HUES6 (cell line): Measurements from ENCODE around the gene MXRA8.
A peak's percentile ranks its signal among the peaks of the same experiment; 100 is the strongest.
"Not testable (repeated sequence)": the region's sequence is repeated elsewhere in the genome, so short reads cannot be mapped to it uniquely, and the experiment has no call there.

Experiments
- H3K27ac ChIP-seq: 2 replicates; pipeline ENCODE4 v1.7.0; 2013; ENCODE audit warnings: low read depth, mild to moderate bottlenecking, low read length, inconsistent platforms
- H3K27me3 ChIP-seq: 2 replicates; pipeline ENCODE4 v1.6.1; 2013; ENCODE audit warnings: low read length; ENCODE audit not compliant: control insufficient read depth, insufficient read depth
- H3K36me3 ChIP-seq: 2 replicates; pipeline ENCODE4 v1.6.1; 2013; ENCODE audit warnings: low read length; ENCODE audit not compliant: control insufficient read depth, insufficient read depth
- H3K4me1 ChIP-seq: 2 replicates; pipeline ENCODE4 v1.6.1; 2013; ENCODE audit warnings: low read length; ENCODE audit not compliant: control insufficient read depth, insufficient read depth
- H3K4me3 ChIP-seq: 2 replicates; pipeline ENCODE4 v1.5.1; 2013; ENCODE audit warnings: low read depth, low read length
- H3K9ac ChIP-seq: one replicate; pipeline ENCODE4 v1.6.1; 2013; ENCODE audit warnings: mild to moderate bottlenecking, low read length
- H3K9me3 ChIP-seq: 2 replicates; pipeline ENCODE4 v1.6.1; 2013; ENCODE audit warnings: low read depth, low read length; ENCODE audit not compliant: control insufficient read depth, insufficient read depth

Gene MXRA8

GRCh38 chr1:1321477-1321876, 36.9 kb downstream of the MXRA8 start:
- Histone ChIP-seq H3K9ac (no peak overlapping the region), H3K27ac (0 out of 2 replicates have a peak overlapping the region, but pooled peaks have one; percentile 5), H3K27me3 (no peaks in the 10 kb centered on the region), H3K4me1 (peaks cover 6% of the 10 kb centered on the region; the same call in 1 of the 2 replicates), H3K36me3 (peaks cover 41% of the 10 kb centered on the region), H3K4me3 (no peak overlapping the region), H3K9me3 (no peaks in the 10 kb centered on the region)

- peaks cover 11% of the 10 kb centered on the region for H3K4me1 ChIP-seq
- no peak overlapping the region for H3K4me3 ChIP-seq
- H3K27ac ChIP-seq, result 0 out of 2 replicates have a peak overlapping the region, but pooled peaks have one; percentile 5
- H3K9me3 ChIP-seq, result no peaks in the 10 kb centered on the region
- peaks cover 41% of the 10 kb centered on the region for H3K36me3 ChIP-seq
- no peak overlapping the region for H3K9ac ChIP-seq
- no peaks in the 10 kb centered on the region for H3K27me3 ChIP-seq
Measured at GRCh38 chr1:1320666-1321448, 37.5 kb downstream of the MXRA8 start.

GRCh38 chr1:1319646-1319941, 38.8 kb downstream of the MXRA8 start:
- Histone ChIP-seq H3K9ac (no peak overlapping the region), H3K4me3 (no peak overlapping the region), H3K4me1 (peaks cover 20% of the 10 kb centered on the region), H3K27ac (no peak overlapping the region), H3K27me3 (no peaks in the 10 kb centered on the region), H3K9me3 (no peaks in the 10 kb centered on the region), H3K36me3 (peaks cover 48% of the 10 kb centered on the region)

GRCh38 chr1:1318777-1319645, 39.3 kb downstream of the MXRA8 start:
- Histone ChIP-seq H3K36me3 (peaks cover 54% of the 10 kb centered on the region), H3K4me1 (peaks cover 20% of the 10 kb centered on the region), H3K27ac (no peak overlapping the region), H3K4me3 (no peak overlapping the region), H3K27me3 (no peaks in the 10 kb centered on the region), H3K9ac (no peak overlapping the region), H3K9me3 (no peaks in the 10 kb centered on the region)

GRCh38 chr1:1318131-1318652, 40.2 kb downstream of the MXRA8 start:
- H3K4me1 ChIP-seq, result peaks cover 20% of the 10 kb centered on the region
- peaks cover 62% of the 10 kb centered on the region for H3K36me3 ChIP-seq

GRCh38 chr1:1317420-1317819, 40.9 kb downstream of the MXRA8 start:
- no peak overlapping the region for H3K9ac ChIP-seq
- no peak overlapping the region for H3K4me3 ChIP-seq
- no peaks in the 10 kb centered on the region for H3K27me3 ChIP-seq
- no peak overlapping the region for H3K27ac ChIP-seq
- H3K36me3 ChIP-seq, result peaks cover 70% of the 10 kb centered on the region
- H3K9me3 ChIP-seq, result no peaks in the 10 kb centered on the region
- peaks cover 20% of the 10 kb centered on the region for H3K4me1 ChIP-seq

More at GRCh38 chr1:1318131-1318652, 40.2 kb downstream of the MXRA8 start:
- Histone ChIP-seq H3K27me3 (no peaks in the 10 kb centered on the region), H3K4me3 (no peak overlapping the region), H3K9ac (no peak overlapping the region), H3K27ac (no peak overlapping the region), H3K9me3 (no peaks in the 10 kb centered on the region)

- Histone ChIP-seq H3K36me3 (peaks cover 78% of the 10 kb centered on the region), H3K4me1 (peaks cover 20% of the 10 kb centered on the region)
- not testable (repeated sequence) for H3K27ac ChIP-seq, H3K9me3 ChIP-seq, H3K4me3 ChIP-seq, H3K27me3 ChIP-seq, H3K9ac ChIP-seq
Measured at GRCh38 chr1:1316199-1316598, 42.2 kb downstream of the MXRA8 start.

- no peaks in the 10 kb centered on the region for H3K9me3 ChIP-seq
- peaks cover 20% of the 10 kb centered on the region for H3K4me1 ChIP-seq
- 0 out of 2 replicates have a peak overlapping the region, but pooled peaks have one; percentile 27 for H3K27ac ChIP-seq
- H3K4me3 ChIP-seq, result no peak overlapping the region
- H3K27me3 ChIP-seq, result no peaks in the 10 kb centered on the region
- peaks cover 78% of the 10 kb centered on the region for H3K36me3 ChIP-seq
- H3K9ac ChIP-seq, result peak overlapping the region; percentile 50
Measured at GRCh38 chr1:1315435-1315954, 42.9 kb downstream of the MXRA8 start.

GRCh38 chr1:1314678-1315335, 43.5 kb downstream of the MXRA8 start:
- H3K27ac ChIP-seq, result 0 out of 2 replicates have a peak overlapping the region, but pooled peaks have one; percentile 27

GRCh38 chr1:1314237-1314586, 44.1 kb downstream of the MXRA8 start:
- Histone ChIP-seq H3K36me3 (peaks cover 73% of the 10 kb centered on the region), H3K4me1 (peaks cover 31% of the 10 kb centered on the region), H3K4me3 (no peak overlapping the region), H3K9me3 (no peaks in the 10 kb centered on the region), H3K9ac (no peak overlapping the region), H3K27ac (no peak overlapping the region), H3K27me3 (no peaks in the 10 kb centered on the region)

More at GRCh38 chr1:1314678-1315335, 43.5 kb downstream of the MXRA8 start:
- no peaks in the 10 kb centered on the region for H3K9me3 ChIP-seq
- no peak overlapping the region for H3K4me3 ChIP-seq
- no peaks in the 10 kb centered on the region for H3K27me3 ChIP-seq
- H3K4me1 ChIP-seq, result peaks cover 25% of the 10 kb centered on the region
- H3K36me3 ChIP-seq, result peaks cover 78% of the 10 kb centered on the region
- H3K9ac ChIP-seq, result peak overlapping the region; percentile 50
